Metanephros (tissue), 2 donors: Measurements from ENCODE around the gene THRA. TPM values are rescaled to one million over a fixed set of nuclear protein-coding genes. Genes with fewer than 3 reads are reported as not detected.
A peak's percentile ranks its signal among the peaks of the same experiment; 100 is the strongest.

Experiments used
- small RNA-seq: library from RNA; depleted of rRNA; stranded (forward); fragments of <200 nt; gene quantifications from one replicate; pipeline ENCODE3, GENCODE V24; 2014; ENCODE audit warnings: low replicate concordance
- total RNA-seq: library from RNA; depleted of rRNA; stranded (reverse); fragments of >200 nt; gene quantifications from one replicate; pipeline ENCODE4 v1.2.3, GENCODE V29; 2014

The THRA gene
- total RNA-seq: 51.0 TPM

GRCh38 chr17:40062329-40063186 is at the start of gene THRA:
Gene THRA (plus strand): TSS chr17:40062965. CDS start chr17:40074489, 11,524 bp downstream.

GRCh38 chr17:40015005-40015997 is 47.5 kb upstream of the THRA start, which contains the start of gene CSF3:
Gene CSF3 (plus strand): TSS chr17:40015440. CDS start chr17:40015475, 35 bp downstream.

GRCh38 chr17:40100419-40100668 is 37.6 kb downstream of the THRA start, which contains the start of gene NR1D1:
Gene NR1D1 (minus strand): TSS chr17:40100589. CDS start chr17:40100094, 495 bp downstream.

GRCh38 chr17:40121181-40122135 is 58.7 kb downstream of the THRA start, which contains the start of gene MSL1:
Gene MSL1 (plus strand): TSS chr17:40121971. CDS start chr17:40122613, 642 bp downstream.

Small RNA genes lying within 50 kb of the gene (small RNA-seq; reads per million reads assigned to genes)
- 1,151 reads per million, percentile 99 among the genes with 10 or more reads in this experiment for gene SNORD124

Other genes with a start within 250 kb of the THRA start
- 0.76 TPM for gene IKZF3, start 198.7 kb upstream of the THRA start, total RNA-seq
- not detected for gene ZPBP2, start 194.8 kb upstream of the THRA start, total RNA-seq
- gene GSDMB, start 144.3 kb upstream of the THRA start, total RNA-seq: 12.4 TPM
- 70.4 TPM for gene ORMDL3, start 135.4 kb upstream of the THRA start, total RNA-seq
- not detected for gene LRRC3C, start 135.2 kb upstream of the THRA start, total RNA-seq
- gene GSDMA, start 100.0 kb upstream of the THRA start, total RNA-seq: not detected
- 79.1 TPM for gene PSMD3, start 82.2 kb upstream of the THRA start, total RNA-seq
- gene CSF3, start 47.5 kb upstream of the THRA start, total RNA-seq: not detected
- gene MED24, start 8.6 kb upstream of the THRA start, total RNA-seq: 108 TPM
- gene NR1D1, start 37.6 kb downstream of the THRA start, total RNA-seq: 5.3 TPM
- gene MSL1, start 59.0 kb downstream of the THRA start, total RNA-seq: 70.0 TPM
- 50.6 TPM for gene CASC3, start 77.6 kb downstream of the THRA start, total RNA-seq
- 5.7 TPM for gene RAPGEFL1, start 114.5 kb downstream of the THRA start, total RNA-seq
- gene WIPF2, start 156.3 kb downstream of the THRA start, total RNA-seq: 10.5 TPM
- 6.0 TPM for gene CDC6, start 224.9 kb downstream of the THRA start, total RNA-seq
- 40.4 TPM for gene RARA, start 246.2 kb downstream of the THRA start, total RNA-seq